CD4-positive, alpha-beta T cell treated with Interleukin-21 for 1 hour (primary cell): ENCODE data around the gene RPSA.
"Not testable (repeated sequence)": the region's sequence is repeated elsewhere in the genome, so short reads cannot be mapped to it uniquely, and the experiment has no call there.

ENCODE experiments used
- DNase-seq: peaks from one replicate; pipeline ENCODE4 v3.0.0-alpha.2; 2020

The RPSA gene

DNA sequence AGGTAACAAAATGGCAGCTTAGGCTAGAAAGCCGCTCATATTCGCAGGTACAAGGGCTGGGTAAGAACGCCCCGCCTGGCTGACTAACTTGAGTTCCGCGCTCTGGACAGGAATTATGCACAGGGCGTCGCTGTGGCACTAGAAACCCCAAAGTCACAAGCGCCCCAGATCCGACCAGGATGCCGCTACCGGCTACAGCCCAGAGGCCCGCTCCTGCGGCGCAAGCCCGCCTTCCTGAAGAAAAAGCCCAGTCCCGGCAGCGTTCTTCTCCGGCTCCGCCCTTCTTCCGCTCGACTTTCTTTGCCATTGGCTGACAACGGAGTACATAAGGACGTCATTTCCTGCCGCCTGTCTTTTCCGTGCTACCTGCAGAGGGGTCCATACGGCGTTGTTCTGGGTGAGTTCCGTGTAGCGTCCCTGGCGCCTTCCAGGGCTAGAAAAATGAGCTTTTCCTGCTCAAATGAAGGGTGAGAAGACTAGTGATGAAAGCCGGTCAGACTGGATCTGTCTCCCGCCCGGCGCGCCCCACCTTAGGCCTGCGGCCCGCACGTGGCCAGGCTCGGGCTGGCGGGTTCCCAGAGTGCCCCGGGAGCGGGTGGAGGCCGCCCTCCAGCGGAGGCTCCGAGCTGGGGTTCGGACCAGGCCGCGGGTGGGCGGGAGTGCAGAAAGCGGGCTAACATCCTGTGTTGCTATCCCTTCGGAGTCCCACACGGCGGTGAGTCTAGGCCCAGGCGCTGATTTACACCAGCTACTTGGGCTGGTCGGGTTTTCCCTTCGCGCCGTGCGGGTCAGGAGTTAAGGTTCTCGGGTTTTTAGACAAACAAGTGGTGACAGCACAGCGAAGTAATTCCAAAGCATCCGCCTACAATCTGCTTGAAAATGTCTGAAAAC lies at the start of gene RPSA:
Gene RPSA (plus strand): TSS at position 353 of the 891 bp plus-strand sequence. CDS start 934 bp downstream, outside the sequence.
- DNase-seq: peak; percentile 97

DNA sequence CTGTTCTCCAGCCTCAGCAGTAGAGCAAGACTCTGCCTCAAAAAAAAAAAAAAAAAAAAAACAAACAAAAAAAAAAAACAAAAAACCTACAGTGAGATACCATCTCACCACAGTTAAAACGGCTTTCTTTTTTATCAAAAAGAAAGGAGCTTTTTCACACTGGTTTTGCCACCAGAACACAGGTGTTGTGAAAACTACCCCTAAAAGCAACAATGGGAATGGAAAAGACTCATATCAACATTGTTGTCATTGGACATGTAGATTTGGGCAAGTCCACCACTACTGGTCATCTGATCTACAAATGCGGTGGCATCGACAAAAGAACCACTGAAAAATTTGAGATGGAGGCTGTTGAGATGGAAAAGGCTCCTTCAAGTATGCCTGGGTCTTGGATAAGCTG lies 48.2 kb upstream of the RPSA start:
- DNase-seq: peak; percentile 38

DNA sequence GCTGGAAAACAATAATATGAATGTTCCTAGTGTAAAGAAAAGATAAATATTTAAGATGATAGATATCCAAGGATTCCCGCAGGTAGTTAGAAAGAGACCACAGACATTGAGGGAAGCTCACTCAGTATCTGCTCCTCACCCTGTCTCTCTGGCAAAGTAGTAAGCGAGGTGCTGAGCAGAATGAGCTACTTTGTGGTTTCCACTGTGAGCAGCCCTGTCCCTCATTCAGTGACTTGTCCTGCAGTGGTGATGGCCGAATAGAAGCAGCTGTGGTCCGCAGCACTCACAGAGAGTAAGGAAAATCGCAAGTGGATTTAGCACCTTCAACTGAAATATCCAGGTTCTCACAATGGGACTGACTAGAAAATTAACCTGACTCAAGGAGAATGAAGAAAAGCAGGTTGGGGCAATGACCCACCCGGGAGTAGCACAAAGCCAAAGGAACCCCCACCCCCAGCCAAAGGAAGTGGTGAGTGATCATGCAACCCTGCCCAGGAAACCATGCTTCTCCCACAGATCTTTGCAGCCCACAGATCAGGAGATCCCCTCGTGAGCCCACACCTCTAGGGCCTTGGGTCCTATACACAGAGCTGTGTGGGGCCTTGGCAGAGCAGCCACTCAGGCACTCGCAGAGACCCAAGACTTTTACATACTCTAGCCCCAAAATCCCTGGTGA lies 45.1 kb upstream of the RPSA start:
- peak; percentile 61 for DNase-seq

DNA sequence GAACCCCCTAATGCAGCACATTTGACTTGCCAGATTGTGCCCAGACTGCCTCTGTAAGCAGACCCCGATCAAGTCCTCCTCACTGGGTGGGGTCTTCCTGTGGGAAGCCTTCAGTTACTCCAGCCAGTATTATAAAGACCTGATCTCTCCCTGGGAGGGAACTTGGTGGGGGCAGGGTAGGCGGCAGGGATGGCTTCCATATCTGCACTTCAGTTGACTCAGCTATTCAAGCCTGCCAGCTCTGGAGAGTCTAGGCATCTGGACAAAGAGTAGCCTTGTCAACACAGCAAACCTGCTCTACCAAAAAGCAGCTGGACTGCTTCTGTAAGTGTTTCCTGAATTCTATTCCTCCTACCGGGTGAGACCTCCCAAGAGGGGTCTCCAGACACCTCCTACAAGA lies 44.3 kb upstream of the RPSA start:
- DNase-seq: no peak

DNA sequence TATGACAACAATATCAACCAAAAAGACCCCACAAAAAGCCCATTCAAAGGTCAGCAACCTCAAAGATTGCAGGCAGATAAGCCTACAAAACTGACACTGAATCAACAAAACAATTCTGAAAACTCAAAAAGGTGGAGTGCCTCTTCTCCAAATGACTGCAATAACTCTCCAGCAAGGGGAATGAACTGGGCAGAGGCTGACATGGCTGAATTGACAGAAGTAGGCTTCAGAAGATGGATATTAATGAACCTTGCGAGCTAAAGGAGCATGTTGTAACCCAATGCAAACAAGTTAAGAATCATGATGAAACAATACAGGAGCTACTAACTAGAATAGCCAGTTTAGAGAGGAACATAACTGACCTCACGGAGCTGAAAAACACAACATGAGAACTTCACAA lies 43.7 kb upstream of the RPSA start:
- DNase-seq: no peak

DNA sequence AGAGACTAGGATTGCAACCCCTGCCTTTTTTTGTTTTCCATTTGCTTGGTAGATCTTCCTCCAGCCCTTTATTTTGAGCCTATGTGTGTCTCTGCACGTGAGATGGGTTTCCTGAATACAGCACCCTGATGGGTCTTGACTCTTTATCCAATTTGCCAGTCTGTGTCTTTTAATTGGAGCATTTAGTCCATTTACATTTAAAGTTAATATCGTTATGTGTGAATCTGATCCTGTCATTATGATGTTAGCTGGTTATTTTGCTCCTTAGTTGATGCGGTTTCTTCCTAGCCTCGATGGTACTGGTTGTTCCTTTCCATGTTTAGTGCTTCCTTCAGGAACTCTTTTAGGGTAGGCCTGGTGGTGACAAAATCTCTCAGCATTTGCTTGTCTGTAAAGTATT lies 36.1 kb upstream of the RPSA start:
- DNase-seq: not testable (repeated sequence)

DNA sequence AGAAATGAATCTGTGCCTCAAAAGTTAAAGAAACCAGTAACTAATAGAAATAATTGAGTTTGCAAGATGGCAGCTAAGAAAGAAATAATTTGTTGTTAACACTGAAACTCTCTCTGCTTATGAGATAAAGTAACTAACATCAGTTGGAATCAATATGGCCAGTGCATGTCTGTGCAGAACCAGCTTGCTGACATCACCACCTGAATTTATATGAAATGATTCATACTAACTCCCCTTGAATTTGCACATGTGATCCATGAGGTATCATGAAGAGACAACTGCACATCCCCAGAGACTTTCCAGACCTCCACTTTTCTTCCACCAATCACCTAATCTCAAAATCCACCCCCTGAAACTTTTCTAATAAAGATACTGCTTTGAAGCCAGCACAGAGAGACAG lies 33.7 kb upstream of the RPSA start:
- no peak for DNase-seq

DNA sequence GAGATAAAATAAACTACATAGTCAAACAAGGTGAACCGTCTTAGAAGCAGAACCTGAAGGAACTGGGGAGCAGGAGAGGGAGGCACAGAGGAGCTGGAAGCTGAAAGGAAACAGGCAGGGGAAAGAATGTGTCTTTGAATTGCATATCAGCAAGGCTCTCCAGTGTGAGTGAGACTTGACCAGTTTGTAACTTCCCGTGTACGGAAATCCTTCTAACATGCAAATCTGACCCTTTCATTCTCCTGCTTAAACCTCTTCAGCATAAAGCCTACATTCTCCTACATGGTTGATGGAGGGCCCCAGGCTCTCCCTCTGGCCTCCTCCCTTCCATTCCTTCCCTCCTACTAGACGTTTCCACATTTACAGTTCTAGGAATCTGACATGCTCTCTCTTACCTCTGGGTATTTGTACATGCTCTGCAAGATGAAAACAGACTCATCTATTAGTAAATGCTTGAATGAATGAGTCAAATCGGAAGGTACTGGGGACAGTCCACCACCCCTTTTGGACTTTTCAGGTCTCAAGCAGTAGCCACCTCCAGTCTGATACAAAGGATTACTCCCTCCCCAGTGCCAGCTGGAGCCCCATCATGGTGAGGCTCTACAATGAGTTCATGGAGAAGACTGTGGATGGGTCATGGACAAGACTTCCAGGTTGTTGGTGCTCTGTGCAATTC lies 29.4 kb upstream of the RPSA start:
- DNase-seq: no peak

DNA sequence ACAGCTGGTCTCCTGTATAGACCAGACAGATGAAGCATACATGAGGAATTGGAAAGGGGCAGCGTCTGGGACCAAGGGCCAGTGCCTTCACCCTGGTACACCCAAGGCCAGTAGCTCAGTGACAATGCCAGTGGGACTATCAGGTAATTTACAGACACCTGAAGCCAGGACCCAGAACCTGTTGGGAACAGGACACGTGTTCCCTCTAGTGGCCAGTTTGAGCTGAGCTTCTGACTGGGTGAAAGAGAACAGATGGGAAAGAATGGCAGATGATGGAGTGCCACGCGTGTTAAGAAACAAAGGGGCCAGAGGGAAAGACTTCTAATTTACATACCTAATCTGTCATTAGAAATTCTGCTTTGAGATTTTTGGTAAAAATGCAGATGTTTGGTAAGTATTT lies 28.4 kb upstream of the RPSA start:
- DNase-seq: peak; percentile 76

DNA sequence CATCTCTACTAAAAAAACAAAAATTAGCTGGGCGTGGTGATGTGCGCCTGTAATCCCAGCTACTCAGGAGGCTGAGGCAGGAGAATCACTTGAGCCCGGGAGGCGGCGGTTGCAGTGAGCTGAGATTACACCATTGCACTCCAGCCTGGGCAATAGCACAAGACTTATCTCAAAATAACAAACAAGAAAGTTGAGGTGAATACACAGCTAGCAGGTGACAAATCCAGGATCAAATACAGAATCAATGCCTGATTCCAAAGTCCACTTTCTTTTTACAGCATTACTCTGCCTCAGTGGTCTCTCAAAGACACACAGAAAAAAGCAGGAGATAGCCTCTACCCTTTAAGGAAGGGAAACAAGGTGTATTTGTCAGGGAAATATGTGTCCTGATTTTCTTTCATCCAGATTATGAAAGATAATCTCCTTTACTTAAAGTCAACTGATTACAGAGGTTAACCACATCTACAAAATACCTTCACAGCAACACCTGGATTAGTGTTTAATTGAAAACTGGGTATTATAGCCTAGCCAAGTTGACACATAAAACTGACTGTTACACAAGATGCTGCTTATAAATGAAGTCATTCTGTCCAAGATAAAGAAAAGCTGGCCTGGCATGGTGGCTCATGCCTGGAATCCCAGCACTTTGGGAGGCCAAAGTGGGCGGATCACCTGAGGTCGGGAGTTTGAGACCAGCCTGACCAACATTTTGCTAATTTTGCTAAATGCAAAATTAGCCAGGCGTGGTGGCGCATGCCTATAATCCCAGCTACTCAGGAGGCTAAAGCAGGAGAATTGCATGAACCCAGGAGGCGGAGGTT lies 27.4 kb upstream of the RPSA start:
- DNase-seq: no peak

DNA sequence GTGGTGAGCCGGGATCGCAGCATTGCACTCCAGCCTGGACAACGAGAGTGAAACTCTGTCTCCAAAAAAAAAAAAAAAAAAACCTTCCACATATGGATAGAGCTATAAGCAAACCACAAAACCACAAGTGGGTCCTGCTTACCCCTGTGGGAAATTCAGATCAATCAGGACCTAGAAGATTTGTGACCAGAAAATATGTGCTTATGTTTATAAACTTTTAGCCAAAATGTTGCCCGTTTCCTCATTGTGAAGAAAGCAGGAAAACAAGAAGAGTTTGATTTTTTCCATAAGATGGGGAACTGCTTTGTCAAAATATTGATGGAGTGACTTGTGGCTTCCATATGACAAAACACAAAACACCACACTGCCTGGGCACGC lies 26.8 kb upstream of the RPSA start:
- DNase-seq: no peak

DNA sequence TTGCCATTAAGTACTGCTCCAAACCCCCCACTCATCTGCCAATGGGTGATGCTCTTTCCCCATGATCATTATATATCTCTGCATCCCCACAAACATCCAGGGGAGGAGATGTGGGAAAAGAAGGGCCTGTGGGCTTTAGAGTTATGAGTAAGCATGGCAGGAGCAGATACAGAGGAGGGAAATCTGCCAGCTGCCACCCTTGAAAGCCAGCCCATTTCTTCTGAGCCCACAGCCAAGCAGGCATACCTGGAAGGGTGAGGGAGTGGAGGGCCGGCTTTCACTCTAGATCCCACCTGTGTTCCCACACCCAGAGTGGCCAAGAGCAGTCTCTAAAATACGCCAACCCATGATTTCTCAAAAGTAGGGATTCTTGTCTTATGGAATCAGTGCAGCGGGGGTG lies 25.1 kb upstream of the RPSA start:
- no peak for DNase-seq

DNA sequence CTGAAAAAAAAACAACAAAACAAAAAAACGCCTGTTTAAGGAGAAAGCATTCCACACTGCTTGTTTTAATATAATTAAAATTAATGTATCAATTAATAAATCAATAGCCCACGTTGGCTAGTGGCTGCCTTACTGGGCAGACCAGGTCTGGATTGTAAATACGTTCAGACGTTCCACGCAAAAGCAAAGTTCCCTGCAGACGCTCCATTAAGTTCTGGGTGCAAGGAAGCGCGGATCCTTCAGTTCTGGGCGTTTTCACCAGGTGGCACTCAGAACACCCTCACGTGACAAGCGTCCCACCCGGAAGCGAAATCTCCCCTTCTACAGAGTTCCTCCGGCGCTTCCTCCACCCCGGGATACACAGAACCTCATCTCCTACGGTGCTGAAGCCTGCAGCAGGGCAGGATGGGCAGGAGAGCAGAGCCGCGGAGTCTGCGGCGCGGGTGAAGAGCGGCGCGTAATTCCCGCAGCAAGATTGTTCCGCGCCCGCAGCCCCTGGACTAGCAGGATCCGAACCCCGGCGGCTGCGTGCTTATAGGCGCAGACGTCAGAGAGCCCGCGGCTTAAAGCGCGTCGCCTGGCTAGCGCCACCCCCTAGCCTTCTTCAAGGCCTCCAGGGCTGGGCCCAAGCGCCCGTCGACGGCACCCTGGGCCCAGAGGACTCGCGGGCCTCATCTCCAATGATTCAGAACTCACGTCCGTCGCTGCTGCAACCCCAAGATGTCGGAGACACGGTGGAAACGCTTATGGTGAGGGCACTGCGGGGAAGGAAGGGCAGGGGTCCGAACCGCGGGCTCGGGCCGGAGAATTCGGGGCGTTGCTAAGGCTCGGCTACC lies 23.3 kb upstream of the RPSA start, which contains the start of gene SLC25A38:
Gene SLC25A38 (plus strand): TSS at position 326 of the 836 bp plus-strand sequence. CDS start 355 bp downstream, at position 681.
- peak; percentile 79 for DNase-seq

DNA sequence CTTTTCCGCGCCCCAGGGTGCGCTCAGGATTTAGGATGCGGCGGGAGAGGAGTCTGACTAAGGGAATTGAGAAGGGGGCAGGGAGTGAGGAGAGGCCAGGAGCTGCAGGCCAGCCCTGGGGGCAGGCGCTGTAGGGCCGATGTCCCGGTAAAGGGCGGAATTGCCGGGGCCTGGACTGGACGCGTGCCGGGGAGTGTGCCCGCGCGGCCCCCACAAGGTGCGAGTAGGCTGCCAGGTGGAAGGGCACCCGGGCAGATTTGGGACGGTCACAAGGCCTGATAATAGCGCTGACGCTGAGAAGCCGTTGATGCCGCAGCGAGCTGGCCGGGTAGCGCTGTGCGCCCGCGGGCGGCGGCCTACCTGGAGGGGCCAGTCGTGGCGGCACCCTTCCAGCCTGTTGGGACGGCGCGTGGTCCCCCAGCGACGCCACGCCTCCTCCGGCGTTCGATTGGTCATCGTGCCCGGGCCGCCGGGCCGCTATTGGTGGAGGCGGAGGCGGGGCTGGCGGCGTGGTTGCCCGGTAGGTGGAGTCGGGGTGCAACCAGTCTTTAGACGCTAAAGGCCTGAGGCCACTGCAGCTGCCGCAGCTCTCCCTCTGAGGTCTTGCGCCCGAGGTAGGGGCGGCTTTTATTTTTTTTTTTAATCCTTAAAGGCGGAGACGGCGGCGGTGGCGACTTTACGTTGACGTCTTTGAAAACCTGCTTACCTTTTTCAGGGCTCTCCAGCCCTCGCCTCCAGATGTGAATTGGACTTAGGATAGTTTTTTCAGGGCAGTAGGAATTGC lies 22.4 kb upstream of the RPSA start:
- DNase-seq: peak; percentile 94

DNA sequence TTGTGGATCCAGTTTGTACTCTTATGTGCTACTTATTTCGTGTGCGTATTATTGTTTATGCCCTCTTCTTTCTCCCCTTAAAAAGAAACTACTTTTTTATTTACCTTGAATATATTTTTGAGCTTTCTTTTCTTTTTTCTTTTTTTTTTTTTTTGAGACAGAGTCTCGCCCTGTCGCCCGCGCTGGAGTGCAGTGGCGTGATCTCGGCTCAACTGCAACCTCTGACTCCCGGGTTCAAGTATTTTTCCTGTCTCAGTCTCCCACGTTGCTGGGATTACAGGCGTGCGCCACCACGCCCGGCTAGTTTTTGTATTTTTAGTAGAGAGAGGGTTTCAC lies 21.9 kb upstream of the RPSA start:
- no peak for DNase-seq

DNA sequence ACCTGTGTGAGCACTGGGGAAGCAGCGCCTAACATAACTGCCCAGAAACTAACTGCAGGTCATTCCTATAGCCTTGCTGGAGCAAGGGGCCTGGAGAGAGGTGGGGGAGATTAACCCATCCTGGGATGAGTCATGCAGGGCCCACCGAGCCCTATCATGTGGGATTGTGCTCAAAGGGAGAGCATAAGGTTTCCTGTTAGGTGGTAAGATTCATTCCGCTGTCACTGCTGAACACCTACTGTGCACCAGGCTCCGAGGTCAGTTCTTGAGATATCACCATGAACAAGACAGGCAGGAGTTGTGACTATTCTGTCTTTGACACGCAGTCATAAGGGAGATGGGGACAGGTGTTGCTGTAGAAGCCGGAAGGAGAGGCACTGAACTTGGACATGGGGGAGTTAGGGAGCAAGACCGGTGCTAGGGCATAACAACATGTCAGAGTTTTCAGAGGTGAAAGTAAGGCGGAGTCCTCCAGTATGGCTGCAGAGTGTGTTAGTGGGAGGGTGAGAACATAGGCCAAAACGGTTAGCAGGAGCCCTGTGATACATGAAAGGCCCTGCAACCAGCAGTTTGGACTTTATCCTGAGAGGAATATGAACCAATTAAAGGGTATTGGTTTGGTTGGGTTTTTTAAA lies 20.9 kb upstream of the RPSA start:
- no peak for DNase-seq

DNA sequence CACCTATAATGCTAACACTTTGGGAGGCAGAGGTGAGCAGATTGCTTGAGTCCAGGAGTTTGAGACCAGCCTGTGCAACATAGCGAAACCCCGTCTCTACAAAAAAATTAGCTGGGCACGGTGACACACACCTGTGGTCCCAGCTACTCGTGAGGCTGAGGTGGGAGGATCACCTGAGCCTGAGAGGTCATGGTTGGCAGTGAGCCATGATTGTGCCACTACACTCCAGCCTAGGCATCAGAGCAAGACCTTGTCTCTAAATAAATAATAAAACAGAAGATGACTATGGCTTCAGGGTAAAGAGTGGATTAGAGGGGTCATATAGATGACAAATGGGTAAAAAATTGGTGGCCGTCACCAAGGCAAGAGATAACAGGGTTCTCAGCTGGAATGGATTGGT lies 20.2 kb upstream of the RPSA start:
- no peak for DNase-seq

DNA sequence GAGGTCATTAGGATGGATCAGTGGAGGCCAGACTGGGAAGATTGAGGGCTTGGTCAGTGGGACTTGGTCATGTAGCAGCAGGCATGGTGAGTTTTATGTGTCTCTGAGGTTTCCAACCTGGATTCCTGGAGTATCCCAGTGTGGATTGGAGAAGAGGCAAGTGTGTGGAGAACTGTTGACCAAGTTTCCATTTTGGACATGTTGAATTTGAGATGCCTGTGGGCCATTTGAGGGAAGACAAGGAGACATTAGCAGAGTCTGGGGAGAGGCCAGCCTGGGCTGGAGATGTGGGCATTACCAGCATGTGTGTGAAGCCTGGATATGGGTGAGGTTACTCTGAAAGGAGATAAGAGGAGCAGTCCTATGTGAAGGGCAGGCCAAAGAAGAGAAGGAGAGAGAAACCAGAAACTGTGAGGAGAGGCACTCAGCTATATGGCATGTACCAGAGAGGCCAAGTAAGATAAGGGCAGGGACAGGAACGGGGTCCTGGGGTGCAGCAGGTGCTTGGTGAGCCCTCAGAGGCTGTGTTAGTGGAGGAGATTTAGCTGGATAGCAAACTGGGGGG lies 19.0 kb upstream of the RPSA start:
- no peak for DNase-seq

DNA sequence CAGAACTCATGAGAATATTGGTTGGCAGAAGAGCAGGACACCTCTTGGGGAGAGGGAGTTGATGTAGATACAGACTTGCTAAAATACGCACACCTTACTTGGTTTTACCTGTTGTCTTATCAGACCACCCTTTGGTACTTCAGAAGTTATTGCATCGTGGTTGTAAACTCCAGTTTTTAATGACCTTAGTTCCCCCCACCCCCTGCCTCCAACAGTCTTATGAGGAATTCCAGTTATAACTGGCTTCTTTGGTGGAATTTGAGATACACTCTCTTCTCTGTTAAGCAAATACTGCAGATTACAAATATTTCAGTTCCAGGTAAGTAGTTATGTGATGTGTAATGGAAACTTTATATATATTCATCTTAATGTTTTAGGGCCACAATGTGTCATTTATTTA lies 18.4 kb upstream of the RPSA start:
- DNase-seq: no peak

DNA sequence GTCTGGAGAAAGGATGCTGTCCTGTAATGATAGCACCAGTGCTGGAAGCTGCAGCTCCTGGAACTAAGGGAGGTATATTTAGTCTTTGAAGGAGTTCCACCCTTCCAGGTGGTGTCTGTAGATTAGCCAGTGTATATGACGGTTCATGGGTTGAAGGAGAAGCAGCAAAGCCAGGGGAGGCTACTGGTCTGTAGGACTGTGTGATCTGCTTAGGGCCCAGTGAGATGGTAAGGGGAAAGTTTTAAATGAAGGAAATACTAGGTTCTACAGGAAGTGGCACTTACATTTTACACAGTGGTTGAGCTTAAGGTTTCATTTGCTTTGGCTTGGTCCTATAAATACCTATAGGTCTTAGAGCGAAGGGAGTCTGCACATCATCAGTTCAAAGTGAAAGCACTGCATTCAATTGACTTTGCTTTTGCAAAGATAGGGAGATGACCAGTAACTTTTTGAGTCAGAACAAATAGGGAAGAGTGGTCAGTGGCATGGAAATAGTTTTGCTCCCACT lies 17.7 kb upstream of the RPSA start:
- peak; percentile 24 for DNase-seq
